SW480 (cell line): ENCODE measurements around the gene CHST13.
A peak's percentile ranks its signal among the peaks of the same experiment; 100 is the strongest.
"Not testable (repeated sequence)": the region's sequence is repeated elsewhere in the genome, so short reads cannot be mapped to it uniquely, and the experiment has no call there.

Experiments
- DNase-seq: peaks from one replicate; pipeline ENCODE4 v3.0.0-alpha.2; 2016; ENCODE audit warnings: low spot score

The CHST13 gene

GRCh38 chr3:126525091-126525852, 1.3 kb downstream of the CHST13 start:
- no peak for DNase-seq

- DNase-seq = no peak
These were observed 2.1 kb downstream of the CHST13 start for GRCh38 chr3:126525853-126526667.

GRCh38 chr3:126526668-126527005, 2.7 kb downstream of the CHST13 start:
- no peak for DNase-seq

GRCh38 chr3:126527006-126527405, 3.1 kb downstream of the CHST13 start:
- no peak for DNase-seq

- DNase-seq = no peak
These were observed 3.7 kb downstream of the CHST13 start for GRCh38 chr3:126527455-126528211.

GRCh38 chr3:126528419-126528799, 4.5 kb downstream of the CHST13 start:
- DNase-seq = no peak

GRCh38 chr3:126528800-126529541, 5.0 kb downstream of the CHST13 start:
- DNase-seq = no peak

- DNase-seq = no peak
These were observed 5.7 kb downstream of the CHST13 start for GRCh38 chr3:126529585-126530170.

- peak; percentile 72 for DNase-seq
These were observed 6.5 kb downstream of the CHST13 start for GRCh38 chr3:126530171-126531050.

GRCh38 chr3:126531051-126531330, 7.0 kb downstream of the CHST13 start:
- DNase-seq = no peak

- no peak for DNase-seq
These were observed 9.6 kb downstream of the CHST13 start for GRCh38 chr3:126533506-126533905.

GRCh38 chr3:126534716-126535115, 10.8 kb downstream of the CHST13 start:
- DNase-seq = not testable (repeated sequence)

- no peak for DNase-seq
These were observed 11.7 kb downstream of the CHST13 start for GRCh38 chr3:126535636-126536035.

GRCh38 chr3:126536126-126536525, 12.2 kb downstream of the CHST13 start:
- no peak for DNase-seq

GRCh38 chr3:126537116-126537729, 13.3 kb downstream of the CHST13 start:
- no peak for DNase-seq

- DNase-seq = no peak
These were observed 13.9 kb downstream of the CHST13 start for GRCh38 chr3:126537730-126538281.

- no peak for DNase-seq
These were observed 14.4 kb downstream of the CHST13 start for GRCh38 chr3:126538316-126538715.

- no peak for DNase-seq
These were observed 15.0 kb downstream of the CHST13 start for GRCh38 chr3:126538966-126539365.

- no peak for DNase-seq
These were observed 15.7 kb downstream of the CHST13 start for GRCh38 chr3:126539558-126540250.
